CD14-positive monocyte (primary cell): Measurements from ENCODE around the gene IBA57. TPM values are rescaled to one million over a fixed set of nuclear protein-coding genes. Genes with fewer than 3 reads are reported as not detected.
A peak's percentile ranks its signal among the peaks of the same experiment; 100 is the strongest.

Experiments used
- DNase-seq, 3 donors: peaks; one replicate each; pipeline ENCODE4 v3.0.0-alpha.2; 2011 to 2022
- H2AFZ ChIP-seq: 2 replicates; pipeline ENCODE4 v1.6.0; 2012; ENCODE audit warnings: mild to moderate bottlenecking, low read depth, low read length, inconsistent platforms; ENCODE audit not compliant: insufficient read depth, poor library complexity, severe bottlenecking
- H3K27ac ChIP-seq, 2 donors: 1 replicate in 1 of 2; 2 replicates in 1 of 2; pipeline ENCODE4 v1.5.1; 2012 to 2013; ENCODE audit warnings: low read length in 2 of 2, control low read depth in 1 of 2, inconsistent platforms in 1 of 2, low read depth in 1 of 2, mild to moderate bottlenecking in 1 of 2
- H3K27me3 ChIP-seq, 2 donors: one replicate each; pipeline versions ENCODE4 v1.6.0 to v1.6.1; 2011 to 2013; ENCODE audit warnings: low read length in 2 of 2; ENCODE audit not compliant: control insufficient read depth in 2 of 2, insufficient read depth in 2 of 2
- H3K36me3 ChIP-seq, 2 donors: replicated peaks in 1 of 2; 1 replicate in 1 of 2; 2 replicates in 1 of 2; pipeline versions ENCODE4 v1.5.1 to v1.6.1; 2012 to 2013; ENCODE audit warnings: low read length in 2 of 2, control low read depth in 1 of 2, inconsistent platforms in 1 of 2, mild to moderate bottlenecking in 1 of 2; ENCODE audit not compliant: insufficient read depth in 2 of 2, control insufficient read depth in 1 of 2
- H3K4me1 ChIP-seq, 2 donors: 1 replicate in 1 of 2; 2 replicates in 1 of 2; pipeline versions ENCODE4 v1.5.1 to v1.6.1; 2012 to 2013; ENCODE audit warnings: low read length in 2 of 2, control low read depth in 1 of 2, inconsistent platforms in 1 of 2, mild to moderate bottlenecking in 1 of 2, moderate library complexity in 1 of 2; ENCODE audit not compliant: insufficient read depth in 2 of 2, control insufficient read depth in 1 of 2
- H3K4me2 ChIP-seq: replicated peaks from 2 replicates; pipeline ENCODE3; 2012; ENCODE audit warnings: low read length, moderate library complexity, mild to moderate bottlenecking; ENCODE audit not compliant: poor library complexity, severe bottlenecking; ENCODE audit errors: extremely low read depth
- H3K4me3 ChIP-seq, 3 experiments: fragments of 200-600 bp in 1 of 3; sonication (generic) in 1 of 3; replicated peaks in 1 of 3; 1 replicate in 2 of 3; 2 replicates in 1 of 3; pipeline ENCODE4 v1.5.1; 2011 to 2013; ENCODE audit warnings: low read length in 3 of 3, mild to moderate bottlenecking in 3 of 3, control low read depth in 2 of 3, low read depth in 2 of 3, inconsistent platforms in 1 of 3, moderate library complexity in 1 of 3
- H3K79me2 ChIP-seq: 2 replicates; pipeline ENCODE4 v1.6.0; 2012; ENCODE audit warnings: mild to moderate bottlenecking, control low read depth, inconsistent platforms, low read length, moderate library complexity; ENCODE audit not compliant: insufficient read depth
- H3K9ac ChIP-seq: 2 replicates; pipeline ENCODE4 v1.6.0; 2017; ENCODE audit warnings: low read length, mild to moderate bottlenecking; ENCODE audit not compliant: insufficient read depth, poor library complexity, severe bottlenecking
- H3K9me3 ChIP-seq, 2 donors: replicated peaks in 1 of 2; 1 replicate in 1 of 2; 2 replicates in 1 of 2; pipeline versions ENCODE4 v1.5.1 to v1.6.1; 2012 to 2013; ENCODE audit warnings: low read length in 2 of 2, control low read depth in 1 of 2; ENCODE audit not compliant: control insufficient read depth in 1 of 2, insufficient read depth in 1 of 2
- H4K20me1 ChIP-seq: 2 replicates; pipeline ENCODE4 v1.6.0; 2012; ENCODE audit warnings: mild to moderate bottlenecking, low read length, control low read depth, moderate library complexity; ENCODE audit not compliant: insufficient read depth
- H3K27ac Mint-ChIP-seq, 7 donors: one replicate each; pipeline ENCODE4 v1.8.0; 2020; ENCODE audit warnings: mild to moderate bottlenecking in 7 of 7, mixed read lengths in 7 of 7, moderate library complexity in 6 of 7, inconsistent platforms in 2 of 7
- H3K27me3 Mint-ChIP-seq, 3 donors: one replicate each; pipeline ENCODE4 v1.8.0; 2021 to 2022; ENCODE audit warnings: low read depth in 3 of 3, mild to moderate bottlenecking in 3 of 3, mixed read lengths in 3 of 3, moderate library complexity in 3 of 3, inconsistent platforms in 1 of 3
- H3K36me3 Mint-ChIP-seq, 2 donors: one replicate each; pipeline ENCODE4 v1.8.0; 2020; ENCODE audit warnings: mixed read lengths in 2 of 2, inconsistent platforms in 1 of 2, mild to moderate bottlenecking in 1 of 2
- H3K4me1 Mint-ChIP-seq: one replicate; pipeline ENCODE4 v1.8.0; 2020; ENCODE audit warnings: mild to moderate bottlenecking, mixed read lengths
- H3K4me3 Mint-ChIP-seq, 2 donors: one replicate each; pipeline ENCODE4 v1.8.0; 2020; ENCODE audit warnings: mild to moderate bottlenecking in 2 of 2, mixed read lengths in 2 of 2, moderate library complexity in 1 of 2
- H3K9me3 Mint-ChIP-seq, 7 donors: one replicate each; pipeline ENCODE4 v1.8.0; 2020 to 2022; ENCODE audit warnings: mixed read lengths in 7 of 7, mild to moderate bottlenecking in 6 of 7, moderate library complexity in 6 of 7, inconsistent platforms in 2 of 7
- CTCF ChIP-seq: fragments of 200-600 bp; IDR thresholded peaks from one replicate; pipeline ENCODE4 v1.8.0; 2022; ENCODE audit warnings: antibody characterized with exemption, mild to moderate bottlenecking
- WGBS: methylation state at CpG from one replicate; pipeline ENCODE4 v1.1.5; 2013; ENCODE audit warnings: missing lambda C conversion rate; ENCODE audit not compliant: insufficient coverage; 5-methylcytosine and 5-hydroxymethylcytosine counted together
- intact Hi-C, 2 donors: fragments of 100-400 bp; cut with micrococcal nuclease; formaldehyde crosslinking; loops; one replicate each; pipeline versions ENCODE4 v1.15.0 to v1.15.1; 2023
- polyA plus RNA-seq, 3 donors: library from polyadenylated mRNA; depleted of rRNA in 1 of 3; unstranded in 2 of 3; stranded (reverse) in 1 of 3; fragments of 300-500 nt in 2 of 3; fragments of >200 nt in 1 of 3; fragmentation: Illumina TruSeq in 2 of 3; gene quantifications; 1 replicate in 2 of 3; 2 replicates in 1 of 3; pipeline ENCODE4 v1.2.3, GENCODE V29; 2012 to 2021
- small RNA-seq: library from RNA; depleted of rRNA; stranded (forward); fragments of <200 nt; gene quantifications from one replicate; pipeline ENCODE3, GENCODE V24; 2012; ENCODE audit warnings: low read depth; ENCODE audit not compliant: insufficient read length

IBA57 gene
- polyA plus RNA-seq, 3 donors, result 1.6 to 2.1 (median 1.7) TPM

- no peaks in the 10 kb centered on the region for H3K36me3 Mint-ChIP-seq
- peaks cover 0 to 2% (median 1%) of the 10 kb centered on the region in 3 donors for H3K27me3 Mint-ChIP-seq
- no peak for TF ChIP-seq CTCF
- no peaks in the 10 kb centered on the region for H3K79me2 ChIP-seq
- H3K4me2 ChIP-seq, result peak overlapping the region; percentile 62
- H4K20me1 ChIP-seq, result no peaks in the 10 kb centered on the region
- no peaks in the 10 kb centered on the region for H3K27me3 ChIP-seq
- intact Hi-C loops, result no loop called here
- no peaks in the 10 kb centered on the region for H3K36me3 ChIP-seq
- peak overlapping the region in 1 of 2 donors; percentile 31 for H3K4me3 Mint-ChIP-seq
- H3K27ac ChIP-seq, result peak overlapping the region; percentile 52 to 86
- H3K27ac Mint-ChIP-seq, result peak overlapping the region in 5 of 7 donors; percentile 8 to 92 (median 88)
- H3K9me3 Mint-ChIP-seq, result peaks cover 15 to 27% (median 17%) of the 10 kb centered on the region in 7 donors
- WGBS, result no CpG with 5 or more reads among the region's 5 CpGs
- H3K9ac ChIP-seq, result no peak overlapping the region
- peaks cover 0 to 25% of the 10 kb centered on the region in 2 donors for H3K9me3 ChIP-seq
- peak overlapping the region; percentile 62 for H2AFZ ChIP-seq
- DNase-seq, result peak; percentile 42 to 70 (median 54)
- H3K4me3 ChIP-seq, result peak overlapping the region in 1 of 3 experiments; percentile 52
- peaks cover 25 to 29% of the 10 kb centered on the region in 2 donors for H3K4me1 ChIP-seq
- peaks cover 21% of the 10 kb centered on the region for H3K4me1 Mint-ChIP-seq
These were observed 63.0 kb downstream of the IBA57 start for GRCh38 chr1:228228601-228229074.

GRCh38 chr1:228231189-228231588 is 65.6 kb downstream of the IBA57 start:
- DNase-seq, result no peak
- peaks cover 7 to 21% (median 12%) of the 10 kb centered on the region in 7 donors for H3K9me3 Mint-ChIP-seq
- Histone ChIP-seq H3K27me3 (no peaks in the 10 kb centered on the region), H3K9ac (no peak overlapping the region), H3K4me2 (no peak overlapping the region), H4K20me1 (no peaks in the 10 kb centered on the region), H3K4me1 (peaks cover 25 to 29% of the 10 kb centered on the region in 2 donors), H3K36me3 (no peaks in the 10 kb centered on the region), H3K9me3 (peaks cover 6 to 10% of the 10 kb centered on the region in 2 donors), H2AFZ (no peak overlapping the region), H3K79me2 (no peaks in the 10 kb centered on the region), H3K27ac (no peak overlapping the region), H3K4me3 (no peak overlapping the region)
- intact Hi-C loops, result no loop called here
- peaks cover 0 to 2% (median 0%) of the 10 kb centered on the region in 3 donors for H3K27me3 Mint-ChIP-seq
- H3K4me3 Mint-ChIP-seq, result no peak overlapping the region
- H3K36me3 Mint-ChIP-seq, result no peaks in the 10 kb centered on the region
- H3K4me1 Mint-ChIP-seq, result peaks cover 21% of the 10 kb centered on the region
- no peak overlapping the region for H3K27ac Mint-ChIP-seq
- WGBS, result no CpG with 5 or more reads among the region's 2 CpGs
- no peak for TF ChIP-seq CTCF

Small RNA genes lying within 50 kb of the gene (small RNA-seq; reads per million reads assigned to genes)
- gene AL359510.1, result not detected

Other genes starting within 250 kb of the IBA57 start
- not detected for gene WNT9A, start 217.9 kb upstream of the IBA57 start, polyA plus RNA-seq
- not detected for gene WNT3A, start 158.8 kb upstream of the IBA57 start, polyA plus RNA-seq
- 100 to 1,000 TPM; 580 to 789 (median 603) TPM for gene ARF1, start 83.1 kb upstream of the IBA57 start, polyA plus RNA-seq
- 10 to 100 TPM in 2 of 3 donors, 1 to 10 TPM in 1; 6.9 to 34.2 (median 10.6) TPM for gene C1orf35, start 62.5 kb upstream of the IBA57 start, polyA plus RNA-seq
- 100 to 1,000 TPM in 2 of 3 donors, 10 to 100 TPM in 1; 99.8 to 277 (median 104) TPM for gene MRPL55, start 56.5 kb upstream of the IBA57 start, polyA plus RNA-seq
- 100 to 1,000 TPM; 262 to 391 (median 316) TPM for gene GUK1, start 25.5 kb upstream of the IBA57 start, polyA plus RNA-seq
- gene GJC2, start 15.9 kb upstream of the IBA57 start, polyA plus RNA-seq, result under 1 TPM in 1 of 3 donors, not detected in 2; 0.15 TPM
- gene OBSCN, start 42.2 kb downstream of the IBA57 start, polyA plus RNA-seq, result 1 to 10 TPM in 1 of 3 donors, under 1 TPM in 2; 0.57 to 1.5 (median 0.76) TPM
- gene TRIM11, start 241.0 kb downstream of the IBA57 start, polyA plus RNA-seq, result 10 to 100 TPM in 1 of 3 donors, 1 to 10 TPM in 2; 9.1 to 25.7 (median 9.4) TPM